ENCODE results near the gene SSR3. TPM values are rescaled to one million over a fixed set of nuclear protein-coding genes. Genes with fewer than 3 reads are reported as not detected.
A peak's percentile ranks its signal among the peaks of the same experiment; 100 is the strongest.

Gene SSR3
- total and polyA plus RNA-seq, 9 of the 15 experiments (the other 6 are each of a cell fraction or from before 2014, with no cell fraction given), result 104 to 464 (median 307) TPM

DNA sequence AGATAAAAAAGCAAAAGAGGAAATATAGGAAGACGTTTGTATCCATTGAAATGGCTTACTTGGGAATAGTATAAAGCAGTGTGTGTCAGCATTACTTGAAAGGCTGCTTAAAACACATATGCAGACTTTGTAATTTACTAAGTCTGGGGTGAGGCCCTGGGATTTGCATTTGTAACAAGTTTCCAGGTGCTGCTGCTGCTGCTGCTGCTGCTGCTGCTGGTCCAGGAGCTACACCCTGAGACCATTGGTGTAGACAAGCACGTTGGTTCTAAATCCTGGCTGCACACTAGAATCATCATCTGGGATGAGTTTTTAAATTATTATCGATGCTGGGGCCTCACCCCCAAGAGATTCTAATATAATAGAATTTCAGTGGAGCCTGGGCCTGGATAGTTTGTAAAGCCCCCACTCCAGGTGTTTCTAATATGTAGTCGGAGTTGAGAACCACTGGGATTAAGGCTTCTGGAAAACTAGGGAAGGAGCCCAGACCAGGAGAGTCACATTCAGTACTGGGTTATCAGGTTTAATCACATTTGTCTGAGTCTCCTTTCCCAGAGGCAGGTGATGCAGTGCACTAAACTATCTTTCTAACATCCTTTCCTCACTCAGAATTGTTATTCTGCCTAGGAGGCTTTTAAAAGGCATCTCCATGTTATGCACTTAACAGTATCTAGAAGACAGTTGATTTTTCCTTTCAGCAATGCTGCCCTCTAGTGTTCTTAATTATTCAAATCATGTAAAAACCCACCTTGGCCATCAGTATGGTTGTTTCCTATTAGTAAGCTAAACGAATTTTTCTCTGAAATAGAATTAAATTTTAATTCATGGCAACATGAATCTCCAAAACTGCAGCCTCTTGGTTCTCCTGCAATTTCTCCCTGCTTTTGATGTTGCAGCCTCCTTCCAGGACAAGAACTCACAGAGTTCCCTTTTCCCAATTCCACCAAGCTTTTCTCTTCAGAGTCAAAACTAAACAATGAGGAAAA lies 45.4 kb downstream of the SSR3 start (continued):
- TF ChIP-seq RB1 (IDR thresholded peaks at IDR 0.05; ENCODE audit: low read depth), result no peak
- peak; percentile 65 for TF ChIP-seq SMC3 (conservative IDR thresholded peaks at IDR 0.05; ENCODE audit: insufficient read depth, low read depth, low read length)
- peak; percentile 68; the same call in 1 of the 2 replicates for TF ChIP-seq BMI1 (IDR thresholded peaks at IDR 0.05; ENCODE audit: low read length)
- no peak for TF ChIP-seq CBFA2T2 (conservative IDR thresholded peaks at IDR 0.05)
- TF ChIP-seq JUND (IDR thresholded peaks at IDR 0.05; ENCODE audit: borderline replicate concordance, low read depth, low read length), result 0 out of 2 replicates have a peak, but pooled peaks have one; percentile 6
- no peak for TF ChIP-seq JUND (tag; IDR thresholded peaks at IDR 0.05; ENCODE audit: borderline replicate concordance, low read depth, low read length)
- TF ChIP-seq, protein P1, sequence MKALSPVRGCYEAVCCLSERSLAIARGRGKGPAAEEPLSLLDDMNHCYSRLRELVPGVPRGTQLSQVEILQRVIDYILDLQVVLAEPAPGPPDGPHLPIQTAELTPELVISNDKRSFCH (CRISPR knock-in tag; IDR thresholded peaks at IDR 0.05), result no peak
- TF ChIP-seq, protein P1 (tag; IDR thresholded peaks at IDR 0.05), result no peak
- TF ChIP-seq RNF2 (IDR thresholded peaks at IDR 0.05), result no peak
- TF ChIP-seq, protein P2, sequence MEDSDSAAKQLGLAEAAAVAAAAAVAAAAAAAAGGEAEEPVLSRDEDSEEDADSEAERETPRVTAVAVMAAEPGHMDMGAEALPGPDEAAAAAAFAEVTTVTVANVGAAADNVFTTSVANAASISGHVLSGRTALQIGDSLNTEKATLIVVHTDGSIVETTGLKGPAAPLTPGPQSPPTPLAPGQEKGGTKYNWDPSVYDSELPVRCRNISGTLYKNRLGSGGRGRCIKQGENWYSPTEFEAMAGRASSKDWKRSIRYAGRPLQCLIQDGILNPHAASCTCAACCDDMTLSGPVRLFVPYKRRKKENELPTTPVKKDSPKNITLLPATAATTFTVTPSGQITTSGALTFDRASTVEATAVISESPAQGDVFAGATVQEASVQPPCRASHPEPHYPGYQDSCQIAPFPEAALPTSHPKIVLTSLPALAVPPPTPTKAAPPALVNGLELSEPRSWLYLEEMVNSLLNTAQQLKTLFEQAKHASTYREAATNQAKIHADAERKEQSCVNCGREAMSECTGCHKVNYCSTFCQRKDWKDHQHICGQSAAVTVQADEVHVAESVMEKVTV (CRISPR knock-in tag; IDR thresholded peaks at IDR 0.05), result peak; percentile 75
- peak; percentile 79 to 92 for TF ChIP-seq RAD21 (CRISPR knock-in tag; conservative IDR thresholded peaks at IDR 0.05 in 1 of 2, IDR thresholded peaks at IDR 0.05 in 1 of 2)
- TF ChIP-seq MAZ (CRISPR knock-in tag; conservative IDR thresholded peaks at IDR 0.05 in 1 of 2, IDR thresholded peaks at IDR 0.05 in 1 of 2), result no peak
